GM18498 (cell line): Measurements from ENCODE around the gene SPG7.

Experiments used
- ATAC-seq: cut with Tn5 transposase; IDR thresholded peaks from one replicate; pipeline ENCODE4 v1.9.1; 2021; ENCODE audit warnings: mild to moderate bottlenecking, moderate library complexity; ENCODE audit not compliant: unreplicated experiment

SPG7 gene

GRCh38 chr16:89510526-89510925 lies 2.3 kb downstream of the SPG7 start:
- ATAC-seq, result no peak

- ATAC-seq, result no peak
Observed at GRCh38 chr16:89511374-89511773, 3.2 kb downstream of the SPG7 start.

- ATAC-seq, result no peak
Observed at GRCh38 chr16:89512453-89512852, 4.2 kb downstream of the SPG7 start.

- ATAC-seq, result no peak
Observed at GRCh38 chr16:89517128-89517527, 8.9 kb downstream of the SPG7 start.

GRCh38 chr16:89519881-89520280 lies 11.7 kb downstream of the SPG7 start:
- ATAC-seq, result no peak

GRCh38 chr16:89522287-89522686 lies 14.1 kb downstream of the SPG7 start:
- no peak for ATAC-seq

GRCh38 chr16:89523680-89524344 lies 15.6 kb downstream of the SPG7 start:
- ATAC-seq, result no peak

- ATAC-seq, result no peak
Observed at GRCh38 chr16:89525146-89525913, 17.1 kb downstream of the SPG7 start.

GRCh38 chr16:89529097-89529496 lies 20.9 kb downstream of the SPG7 start:
- no peak for ATAC-seq

- ATAC-seq, result no peak
Observed at GRCh38 chr16:89530401-89531381, 22.5 kb downstream of the SPG7 start.

GRCh38 chr16:89531821-89532526 lies 23.8 kb downstream of the SPG7 start:
- no peak for ATAC-seq

- no peak for ATAC-seq
Observed at GRCh38 chr16:89534252-89534756, 26.1 kb downstream of the SPG7 start.

GRCh38 chr16:89536371-89536770 lies 28.2 kb downstream of the SPG7 start:
- no peak for ATAC-seq

GRCh38 chr16:89536886-89537548 lies 28.8 kb downstream of the SPG7 start:
- ATAC-seq, result no peak

GRCh38 chr16:89537549-89537925 lies 29.3 kb downstream of the SPG7 start:
- ATAC-seq, result no peak

GRCh38 chr16:89538286-89538685 lies 30.1 kb downstream of the SPG7 start:
- no peak for ATAC-seq

- no peak for ATAC-seq
Observed at GRCh38 chr16:89540557-89540956, 32.4 kb downstream of the SPG7 start.

GRCh38 chr16:89541792-89542191 lies 33.6 kb downstream of the SPG7 start:
- ATAC-seq, result no peak

GRCh38 chr16:89544113-89544512 lies 35.9 kb downstream of the SPG7 start:
- ATAC-seq, result no peak

- no peak for ATAC-seq
Observed at GRCh38 chr16:89544713-89545043, 36.5 kb downstream of the SPG7 start.
